Measurements from ENCODE around the gene GAD2. TPM values are rescaled to one million over a fixed set of nuclear protein-coding genes. Genes with fewer than 3 reads are reported as not detected.

The GAD2 gene
- total RNA-seq, 2 experiments from 2014 or later = not detected

GRCh38 chr10:26214551-26215395 is 1.8 kb upstream of the GAD2 start:
- no peaks in the 10 kb centered on the region for H3K9me3 Mint-ChIP-seq
- no peak overlapping the region for H3K27ac Mint-ChIP-seq
- POLR2A ChIA-PET = no interaction called here
- DNase-seq = no peak
- ATAC-seq (ENCODE audit: low read depth) = no peak
- peaks cover 5% of the 10 kb centered on the region for H3K36me3 Mint-ChIP-seq
- H3K4me1 Mint-ChIP-seq = peaks cover 27% of the 10 kb centered on the region
- peak overlapping the region; percentile 62 for H3K4me3 Mint-ChIP-seq
- H3K27me3 Mint-ChIP-seq = peaks cover 75% of the 10 kb centered on the region

- no peak for ATAC-seq (ENCODE audit: low read depth)
Measured at GRCh38 chr10:26215396-26215934, 1.1 kb upstream of the GAD2 start.

GRCh38 chr10:26215935-26216584 is 514 bp upstream of the GAD2 start:
- Mint-ChIP-seq H3K4me1 (peaks cover 27% of the 10 kb centered on the region), H3K9me3 (no peaks in the 10 kb centered on the region), H3K36me3 (peaks cover 5% of the 10 kb centered on the region), H3K27ac (peak overlapping the region; percentile 60), H3K4me3 (peak overlapping the region; percentile 62), H3K27me3 (peaks cover 88% of the 10 kb centered on the region)
- DNase-seq (peak; percentile 59), ATAC-seq (ENCODE audit: low read depth) (peak; percentile 66)
- POLR2A ChIA-PET = no interaction called here

More at GRCh38 chr10:26215396-26215934, 1.1 kb upstream of the GAD2 start:
- H3K27me3 Mint-ChIP-seq = peaks cover 82% of the 10 kb centered on the region
- H3K27ac Mint-ChIP-seq = peak overlapping the region; percentile 60
- POLR2A ChIA-PET = no interaction called here
- DNase-seq = no peak
- no peaks in the 10 kb centered on the region for H3K9me3 Mint-ChIP-seq
- peaks cover 5% of the 10 kb centered on the region for H3K36me3 Mint-ChIP-seq
- H3K4me1 Mint-ChIP-seq = peaks cover 27% of the 10 kb centered on the region
- peak overlapping the region; percentile 62 for H3K4me3 Mint-ChIP-seq

GRCh38 chr10:26217396-26218086 is 967 bp downstream of the GAD2 start:
- Mint-ChIP-seq H3K4me1 (peaks cover 25% of the 10 kb centered on the region), H3K27me3 (peaks cover 91% of the 10 kb centered on the region), H3K9me3 (no peaks in the 10 kb centered on the region), H3K4me3 (peak overlapping the region; percentile 53), H3K27ac (no peak overlapping the region), H3K36me3 (peaks cover 5% of the 10 kb centered on the region)
- POLR2A ChIA-PET = no interaction called here
- ATAC-seq (ENCODE audit: low read depth) (no peak), DNase-seq (peak; percentile 40)

GRCh38 chr10:26219676-26220075 is 3.1 kb downstream of the GAD2 start:
- ATAC-seq (ENCODE audit: low read depth) (no peak), DNase-seq (no peak)
- Mint-ChIP-seq H3K27me3 (peaks cover 82% of the 10 kb centered on the region), H3K36me3 (peaks cover 5% of the 10 kb centered on the region), H3K4me3 (no peak overlapping the region), H3K9me3 (no peaks in the 10 kb centered on the region), H3K27ac (no peak overlapping the region), H3K4me1 (peaks cover 21% of the 10 kb centered on the region)
- POLR2A ChIA-PET = no interaction called here

- Mint-ChIP-seq H3K27ac (no peak overlapping the region), H3K4me3 (no peak overlapping the region), H3K9me3 (no peaks in the 10 kb centered on the region), H3K36me3 (peaks cover 5% of the 10 kb centered on the region), H3K27me3 (peaks cover 79% of the 10 kb centered on the region), H3K4me1 (peaks cover 15% of the 10 kb centered on the region)
- no peak for ATAC-seq (ENCODE audit: low read depth)
- DNase-seq = no peak
- POLR2A ChIA-PET = no interaction called here
Measured at GRCh38 chr10:26220901-26221300, 4.3 kb downstream of the GAD2 start.

- Mint-ChIP-seq H3K27ac (no peak overlapping the region), H3K4me3 (no peak overlapping the region), H3K36me3 (peaks cover 5% of the 10 kb centered on the region), H3K27me3 (peaks cover 76% of the 10 kb centered on the region), H3K4me1 (peaks cover 12% of the 10 kb centered on the region), H3K9me3 (no peaks in the 10 kb centered on the region)
- DNase-seq (no peak), ATAC-seq (ENCODE audit: low read depth) (no peak)
- POLR2A ChIA-PET = no interaction called here
Measured at GRCh38 chr10:26221541-26221940, 5.0 kb downstream of the GAD2 start.

GRCh38 chr10:26222563-26222962 is 6.0 kb downstream of the GAD2 start:
- Mint-ChIP-seq H3K9me3 (no peaks in the 10 kb centered on the region), H3K27ac (no peak overlapping the region), H3K4me3 (no peak overlapping the region), H3K27me3 (peaks cover 68% of the 10 kb centered on the region), H3K36me3 (peaks cover 2% of the 10 kb centered on the region), H3K4me1 (peaks cover 4% of the 10 kb centered on the region)
- DNase-seq (no peak), ATAC-seq (ENCODE audit: low read depth) (no peak)
- POLR2A ChIA-PET = no interaction called here

- Mint-ChIP-seq H3K36me3 (no peaks in the 10 kb centered on the region), H3K4me3 (no peak overlapping the region), H3K27ac (no peak overlapping the region), H3K27me3 (peaks cover 48% of the 10 kb centered on the region), H3K4me1 (no peaks in the 10 kb centered on the region), H3K9me3 (no peaks in the 10 kb centered on the region)
- ATAC-seq (ENCODE audit: low read depth) (no peak), DNase-seq (no peak)
- POLR2A ChIA-PET = no interaction called here
Measured at GRCh38 chr10:26225322-26225721, 8.7 kb downstream of the GAD2 start.

- Mint-ChIP-seq H3K9me3 (no peaks in the 10 kb centered on the region), H3K4me1 (no peaks in the 10 kb centered on the region), H3K27me3 (peaks cover 26% of the 10 kb centered on the region), H3K4me3 (no peak overlapping the region), H3K27ac (no peak overlapping the region), H3K36me3 (no peaks in the 10 kb centered on the region)
- no peak for ATAC-seq (ENCODE audit: low read depth)
- POLR2A ChIA-PET = no interaction called here
- DNase-seq = no peak
Measured at GRCh38 chr10:26227786-26228185, 11.2 kb downstream of the GAD2 start.

- ATAC-seq (ENCODE audit: low read depth) (no peak), DNase-seq (no peak)
- Mint-ChIP-seq H3K27ac (no peak overlapping the region), H3K4me1 (no peaks in the 10 kb centered on the region), H3K36me3 (no peaks in the 10 kb centered on the region), H3K27me3 (peaks cover 10% of the 10 kb centered on the region), H3K4me3 (no peak overlapping the region), H3K9me3 (no peaks in the 10 kb centered on the region)
- POLR2A ChIA-PET = no interaction called here
Measured at GRCh38 chr10:26232174-26232573, 15.6 kb downstream of the GAD2 start.

GRCh38 chr10:26235761-26236160 is 19.2 kb downstream of the GAD2 start:
- ATAC-seq (ENCODE audit: low read depth) = no peak
- Mint-ChIP-seq H3K27me3 (peaks cover 13% of the 10 kb centered on the region), H3K36me3 (no peaks in the 10 kb centered on the region), H3K27ac (no peak overlapping the region), H3K4me1 (no peaks in the 10 kb centered on the region), H3K9me3 (no peaks in the 10 kb centered on the region), H3K4me3 (no peak overlapping the region)
- no peak for DNase-seq
- POLR2A ChIA-PET = no interaction called here

GRCh38 chr10:26238378-26238777 is 21.8 kb downstream of the GAD2 start:
- no peak for ATAC-seq (ENCODE audit: low read depth)
- Mint-ChIP-seq H3K27me3 (peaks cover 9% of the 10 kb centered on the region), H3K36me3 (no peaks in the 10 kb centered on the region), H3K4me3 (no peak overlapping the region), H3K4me1 (no peaks in the 10 kb centered on the region), H3K9me3 (no peaks in the 10 kb centered on the region), H3K27ac (no peak overlapping the region)
- DNase-seq = no peak
- POLR2A ChIA-PET = no interaction called here
